D721Med (cell line): ENCODE data around the gene SEMA7A.

Experiments
- DNase-seq: peaks from one replicate; pipeline ENCODE4 v3.0.0; 2011; ENCODE audit warnings: low spot score; ENCODE audit not compliant: insufficient read length
- FAIRE-seq: peaks from 2 replicates; lab custom pipeline; 2011; peaks lifted over from hg19 to GRCh38; lab: Jason Lieb, UNC
- CTCF ChIP-seq: IDR thresholded peaks from 2 replicates; pipeline ENCODE4 v1.5.1; 2012; ENCODE audit warnings: mild to moderate bottlenecking, control low read depth; ENCODE audit not compliant: insufficient read depth; ENCODE audit errors: missing control alignments

SEMA7A gene

GRCh38 chr15:74412159-74412558 lies 21.6 kb downstream of the SEMA7A start:
- no peak for FAIRE-seq
- no peak for TF ChIP-seq CTCF
- DNase-seq: no peak

GRCh38 chr15:74411686-74412085 lies 22.1 kb downstream of the SEMA7A start:
- TF ChIP-seq CTCF: no peak
- no peak for DNase-seq
- FAIRE-seq: no peak

- FAIRE-seq (no peak), DNase-seq (no peak)
- TF ChIP-seq CTCF: no peak
These were observed 23.3 kb downstream of the SEMA7A start for GRCh38 chr15:74410502-74410901.

- FAIRE-seq: no peak
- TF ChIP-seq CTCF: no peak
- no peak for DNase-seq
These were observed 24.5 kb downstream of the SEMA7A start for GRCh38 chr15:74409225-74409624.

- no peak for TF ChIP-seq CTCF
- DNase-seq (no peak), FAIRE-seq (no peak)
These were observed 24.9 kb downstream of the SEMA7A start for GRCh38 chr15:74408815-74409214.

GRCh38 chr15:74408385-74408784 lies 25.4 kb downstream of the SEMA7A start:
- DNase-seq: no peak
- no peak for TF ChIP-seq CTCF
- no peak for FAIRE-seq

- DNase-seq (no peak), FAIRE-seq (no peak)
- no peak for TF ChIP-seq CTCF
These were observed 26.6 kb downstream of the SEMA7A start for GRCh38 chr15:74406992-74407705.
